ENCODE data around the gene S100P. TPM values are rescaled to one million over a fixed set of nuclear protein-coding genes. Genes with fewer than 3 reads are reported as not detected.

Gene S100P
- total and polyA plus RNA-seq, 2 of the 4 experiments (the other 2 are of a cell fraction) = not detected

DNA sequence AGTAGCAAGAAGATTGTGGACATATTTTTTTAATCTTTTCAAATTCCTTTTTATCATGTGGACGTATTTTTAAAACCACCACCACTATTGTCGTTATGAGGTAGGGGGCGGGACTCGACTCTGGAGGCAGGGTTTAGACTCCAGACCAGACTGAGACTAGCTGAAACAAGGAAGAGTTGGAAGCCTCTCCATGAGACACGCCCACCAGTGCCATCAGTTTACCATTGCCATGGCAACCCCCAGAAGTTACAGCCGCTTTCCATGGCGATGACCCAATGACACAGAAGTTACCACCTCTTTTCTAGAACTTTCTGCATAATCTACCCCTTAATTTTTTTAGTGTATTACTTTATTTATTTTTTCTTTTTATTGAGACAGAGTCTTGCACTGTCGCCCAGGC is 44.5 kb upstream of the S100P start:
- Histone ChIP-seq H3K9me3 (ENCODE audit: control insufficient read depth, insufficient read depth, low read length) (no peaks in the 10 kb centered on the region), H3K9ac (ENCODE audit: low read depth, low read length) (no peak overlapping the region), H2BK15ac (ENCODE audit: low read depth, low read length) (no peak overlapping the region), H3K4me3 (ENCODE audit: insufficient read depth, low read depth, low read length) (no peak overlapping the region), H3K14ac (replicated peaks; ENCODE audit: low read depth, low read length) (no peak overlapping the region), H2BK120ac (ENCODE audit: low read depth, low read length) (no peak overlapping the region), H3K4me2 (ENCODE audit: low read depth, low read length) (no peak overlapping the region), H3K36me3 (ENCODE audit: control insufficient read depth, insufficient read depth, low read length) (no peaks in the 10 kb centered on the region), H3K27ac (ENCODE audit: insufficient read depth, low read length) (no peak overlapping the region), H2AFZ (replicated peaks; ENCODE audit: low read length, poor library complexity) (no peak overlapping the region), H3K23ac (ENCODE audit: low read depth, low read length) (no peak overlapping the region), H4K5ac (ENCODE audit: low read depth, low read length) (no peak overlapping the region), H4K8ac (ENCODE audit: low read depth in 2 of 2, low read length in 2 of 2) (no peak overlapping the region), H3K79me1 (ENCODE audit: low read depth in 1 of 2, low read length in 2 of 2) (peaks cover 0 to under 1% of the 10 kb centered on the region in 2 experiments; a peak in 1 of 4 replicates), H3K4me1 (ENCODE audit: control insufficient read depth, insufficient read depth, low read length) (no peaks in the 10 kb centered on the region), H3K27me3 (ENCODE audit: control insufficient read depth, insufficient read depth, low read length) (peaks cover 2% of the 10 kb centered on the region; the same call in 1 of the 2 replicates), H2BK20ac (ENCODE audit: low read depth, low read length) (no peak overlapping the region), H3K18ac (ENCODE audit: low read depth, low read length) (no peak overlapping the region), H2AK9ac (replicated peaks; ENCODE audit: low read depth, low read length, poor library complexity) (no peak overlapping the region), H2BK5ac (ENCODE audit: low read depth, low read length, poor library complexity, severe bottlenecking) (no peak overlapping the region), H4K20me1 (ENCODE audit: insufficient read depth, low read length) (no peaks in the 10 kb centered on the region), H2AK5ac (ENCODE audit: low read depth, low read length) (no peak overlapping the region), H3K56ac (ENCODE audit: extremely low read depth, insufficient read depth, low read length) (no peak overlapping the region), H3K9me1 (ENCODE audit: insufficient read depth, low read length) (no peaks in the 10 kb centered on the region), H3K4ac (ENCODE audit: low read depth, low read length) (no peak overlapping the region), H4K91ac (ENCODE audit: insufficient read depth, low read depth, low read length) (no peak overlapping the region)
- TF ChIP-seq BHLHE40 (IDR thresholded peaks at IDR 0.05; ENCODE audit: low read depth, low read length) (no peak), POLR2A (IDR thresholded peaks at IDR 0.05; ENCODE audit: low read depth, low read length) (no peak), FOS (IDR thresholded peaks at IDR 0.05; ENCODE audit: low read depth, low read length) (no peak), RFX5 (IDR thresholded peaks at IDR 0.05; ENCODE audit: low read depth, low read length) (no peak), MAZ (IDR thresholded peaks at IDR 0.05; ENCODE audit: borderline replicate concordance, low read depth, low read length) (no peak), MXI1 (IDR thresholded peaks at IDR 0.05; ENCODE audit: borderline replicate concordance, low read depth, low read length) (no peak)
- TF ChIP-seq, protein P1, sequence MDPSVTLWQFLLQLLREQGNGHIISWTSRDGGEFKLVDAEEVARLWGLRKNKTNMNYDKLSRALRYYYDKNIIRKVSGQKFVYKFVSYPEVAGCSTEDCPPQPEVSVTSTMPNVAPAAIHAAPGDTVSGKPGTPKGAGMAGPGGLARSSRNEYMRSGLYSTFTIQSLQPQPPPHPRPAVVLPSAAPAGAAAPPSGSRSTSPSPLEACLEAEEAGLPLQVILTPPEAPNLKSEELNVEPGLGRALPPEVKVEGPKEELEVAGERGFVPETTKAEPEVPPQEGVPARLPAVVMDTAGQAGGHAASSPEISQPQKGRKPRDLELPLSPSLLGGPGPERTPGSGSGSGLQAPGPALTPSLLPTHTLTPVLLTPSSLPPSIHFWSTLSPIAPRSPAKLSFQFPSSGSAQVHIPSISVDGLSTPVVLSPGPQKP (IDR thresholded peaks at IDR 0.05; ENCODE audit: borderline replicate concordance, low read depth, low read length) = no peak
- TF ChIP-seq, protein P2, sequence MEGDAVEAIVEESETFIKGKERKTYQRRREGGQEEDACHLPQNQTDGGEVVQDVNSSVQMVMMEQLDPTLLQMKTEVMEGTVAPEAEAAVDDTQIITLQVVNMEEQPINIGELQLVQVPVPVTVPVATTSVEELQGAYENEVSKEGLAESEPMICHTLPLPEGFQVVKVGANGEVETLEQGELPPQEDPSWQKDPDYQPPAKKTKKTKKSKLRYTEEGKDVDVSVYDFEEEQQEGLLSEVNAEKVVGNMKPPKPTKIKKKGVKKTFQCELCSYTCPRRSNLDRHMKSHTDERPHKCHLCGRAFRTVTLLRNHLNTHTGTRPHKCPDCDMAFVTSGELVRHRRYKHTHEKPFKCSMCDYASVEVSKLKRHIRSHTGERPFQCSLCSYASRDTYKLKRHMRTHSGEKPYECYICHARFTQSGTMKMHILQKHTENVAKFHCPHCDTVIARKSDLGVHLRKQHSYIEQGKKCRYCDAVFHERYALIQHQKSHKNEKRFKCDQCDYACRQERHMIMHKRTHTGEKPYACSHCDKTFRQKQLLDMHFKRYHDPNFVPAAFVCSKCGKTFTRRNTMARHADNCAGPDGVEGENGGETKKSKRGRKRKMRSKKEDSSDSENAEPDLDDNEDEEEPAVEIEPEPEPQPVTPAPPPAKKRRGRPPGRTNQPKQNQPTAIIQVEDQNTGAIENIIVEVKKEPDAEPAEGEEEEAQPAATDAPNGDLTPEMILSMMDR (conservative IDR thresholded peaks at IDR 0.05; ENCODE audit: low read depth, low read length) = no peak
- BruUV-seq (replicated peaks) = no TSS peak
- dilution Hi-C loops (cut with HindIII; ENCODE audit: low sequenced_read_pairs, unreplicated experiment) (no loop called here), in situ Hi-C loops (cut with MboI; ENCODE audit: low sequenced_read_pairs) (no loop called here), intact Hi-C loops (cut with micrococcal nuclease) (no loop called here)
- WGBS, 2 experiments (ENCODE audit: extremely low coverage in 2 of 2, insufficient read length in 1 of 2) = no CpG with 5 or more reads among the region's 8 CpGs
- no peak for ATAC-seq (ENCODE audit: low read depth)
- no peak for DNase-seq
- ChIA-PET POLR2A (ENCODE audit: unreplicated experiment) (no interaction called here), CTCF (no interaction called here)
